ENCODE results near the gene RAI14.

- no peak for TF ChIP-seq ARNT (IDR thresholded peaks at IDR 0.05)
- TF ChIP-seq BHLHE40 (IDR thresholded peaks at IDR 0.05; ENCODE audit: borderline replicate concordance) = no peak
- TF ChIP-seq ZNF384 (IDR thresholded peaks at IDR 0.05) = no peak
- TF ChIP-seq ELF4 (IDR thresholded peaks at IDR 0.05) = no peak
- no peak for TF ChIP-seq FOXM1 (IDR thresholded peaks at IDR 0.05; ENCODE audit: borderline replicate concordance)
- no peak for TF ChIP-seq LEF1 (IDR thresholded peaks at IDR 0.05; ENCODE audit: borderline replicate concordance)
- TF ChIP-seq SP1 (IDR thresholded peaks at IDR 0.05) = no peak
- TF ChIP-seq NFRKB (IDR thresholded peaks at IDR 0.05) = no peak
- no peak for TF ChIP-seq TARDBP (IDR thresholded peaks at IDR 0.05)
Measured at GRCh38 chr5:34847056-34847455, 190.9 kb downstream of the RAI14 start.

All from HEK293T (cell line).